EH (cell line): ENCODE measurements around the gene EPS8L3.

Experiments used
- DNase-seq: peaks from one replicate; pipeline ENCODE4 v3.0.0-alpha.2; 2015; ENCODE audit warnings: low read depth

Gene EPS8L3

GRCh38 chr1:109793486-109794318 is 30.0 kb upstream of the EPS8L3 start:
- peak; percentile 87 for DNase-seq

DNA sequence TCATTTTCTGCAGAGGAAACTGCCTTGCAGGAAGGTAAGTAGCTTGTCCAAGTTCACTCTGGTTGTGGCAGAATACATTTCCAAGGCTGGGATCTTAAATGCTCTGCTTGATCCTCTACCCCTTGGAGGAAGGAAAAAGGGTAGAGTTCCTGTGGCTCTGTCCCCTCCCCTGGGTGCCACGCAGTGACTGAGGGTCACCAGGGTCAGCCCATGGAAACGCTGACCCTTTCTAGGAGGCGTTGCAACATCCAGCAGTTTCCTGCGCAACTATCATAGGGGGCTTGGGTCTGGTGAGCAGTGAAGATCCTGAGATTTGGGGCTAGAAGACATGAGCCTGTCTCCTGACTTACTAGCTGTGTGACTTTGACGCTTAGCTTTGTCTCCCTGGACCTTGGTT is 29.4 kb upstream of the EPS8L3 start:
- no peak for DNase-seq

DNA sequence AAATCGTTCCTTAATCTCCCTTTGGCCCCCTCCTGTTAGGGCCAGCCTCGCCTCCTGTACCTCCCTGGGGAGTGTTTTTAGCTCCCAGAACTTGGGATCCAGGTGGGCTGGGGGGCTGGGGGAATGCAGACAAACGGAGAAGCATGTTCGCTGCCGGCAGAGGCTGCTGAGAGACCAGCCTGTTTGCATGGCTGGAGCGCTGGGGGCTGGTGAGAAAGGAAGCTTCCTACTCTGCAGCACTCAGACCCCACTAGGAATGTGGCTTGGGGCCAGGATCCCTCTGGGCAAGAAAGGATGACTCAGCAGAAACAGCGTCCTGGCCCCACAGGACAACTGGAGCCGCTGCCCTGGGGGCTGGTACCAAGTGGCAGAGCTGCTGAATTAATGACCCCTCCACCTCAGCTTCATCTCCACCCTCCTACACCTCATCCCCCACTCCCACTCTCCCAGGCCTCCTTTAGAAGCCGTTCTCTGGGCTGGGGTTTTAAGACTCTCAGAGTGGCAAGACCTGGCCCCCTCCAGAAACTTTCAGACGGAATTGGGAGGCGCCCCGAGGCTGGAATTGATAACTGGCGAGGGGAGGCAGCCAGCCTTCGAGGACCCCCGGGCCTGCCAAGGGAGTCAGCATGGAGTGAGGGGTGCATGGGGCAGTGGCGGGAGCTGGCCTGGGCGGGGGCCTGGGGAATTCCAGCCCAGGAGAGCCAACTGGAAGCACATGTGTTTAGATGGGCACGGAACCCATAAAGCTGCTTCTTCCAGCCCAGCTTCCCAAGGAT is 28.5 kb upstream of the EPS8L3 start:
- peak; percentile 97 for DNase-seq

- no peak for DNase-seq
These were observed 27.8 kb upstream of the EPS8L3 start for GRCh38 chr1:109791495-109792043.

GRCh38 chr1:109790735-109791494 is 27.2 kb upstream of the EPS8L3 start:
- peak; percentile 62 for DNase-seq

GRCh38 chr1:109790329-109790728 is 26.6 kb upstream of the EPS8L3 start:
- no peak for DNase-seq

GRCh38 chr1:109789551-109790180 is 25.9 kb upstream of the EPS8L3 start:
- no peak for DNase-seq

GRCh38 chr1:109788695-109789521 is 25.2 kb upstream of the EPS8L3 start:
- no peak for DNase-seq

DNA sequence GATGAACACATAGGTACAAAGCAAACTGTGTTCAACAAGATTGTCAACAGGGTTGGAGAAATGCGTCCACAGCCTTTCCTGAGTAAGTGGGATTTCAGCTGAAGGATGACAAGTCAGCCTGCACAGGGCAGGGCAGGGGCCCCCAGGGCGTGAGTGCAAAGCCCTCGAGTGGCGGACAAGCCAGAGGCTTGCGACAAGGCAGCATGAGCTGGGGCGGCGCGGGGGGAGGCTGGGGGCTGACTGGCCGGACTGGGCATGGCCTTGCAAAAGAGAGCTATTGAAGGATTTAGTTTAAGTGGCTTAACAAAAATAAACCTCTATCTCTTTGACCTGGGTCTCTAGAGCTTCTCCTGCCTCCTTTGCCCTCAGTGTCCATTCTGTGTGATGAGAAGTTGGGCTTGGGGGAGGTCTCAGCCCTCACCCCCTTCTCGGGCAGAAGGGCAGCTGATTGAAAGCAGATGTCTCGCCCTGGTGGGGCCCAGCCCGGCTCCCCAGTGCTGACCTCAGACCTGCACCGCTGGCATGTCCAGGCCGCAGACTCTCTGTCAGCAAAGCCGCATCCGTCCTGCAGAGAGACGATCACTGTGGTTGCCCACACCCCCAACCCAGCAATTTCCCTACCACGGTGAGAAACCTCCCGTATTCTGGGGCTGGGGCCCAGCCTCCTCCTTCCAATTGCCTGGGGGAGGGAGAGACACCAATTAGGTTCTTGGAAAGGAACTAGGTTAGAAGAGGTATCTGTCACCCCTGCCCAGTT is 24.3 kb upstream of the EPS8L3 start:
- no peak for DNase-seq

DNA sequence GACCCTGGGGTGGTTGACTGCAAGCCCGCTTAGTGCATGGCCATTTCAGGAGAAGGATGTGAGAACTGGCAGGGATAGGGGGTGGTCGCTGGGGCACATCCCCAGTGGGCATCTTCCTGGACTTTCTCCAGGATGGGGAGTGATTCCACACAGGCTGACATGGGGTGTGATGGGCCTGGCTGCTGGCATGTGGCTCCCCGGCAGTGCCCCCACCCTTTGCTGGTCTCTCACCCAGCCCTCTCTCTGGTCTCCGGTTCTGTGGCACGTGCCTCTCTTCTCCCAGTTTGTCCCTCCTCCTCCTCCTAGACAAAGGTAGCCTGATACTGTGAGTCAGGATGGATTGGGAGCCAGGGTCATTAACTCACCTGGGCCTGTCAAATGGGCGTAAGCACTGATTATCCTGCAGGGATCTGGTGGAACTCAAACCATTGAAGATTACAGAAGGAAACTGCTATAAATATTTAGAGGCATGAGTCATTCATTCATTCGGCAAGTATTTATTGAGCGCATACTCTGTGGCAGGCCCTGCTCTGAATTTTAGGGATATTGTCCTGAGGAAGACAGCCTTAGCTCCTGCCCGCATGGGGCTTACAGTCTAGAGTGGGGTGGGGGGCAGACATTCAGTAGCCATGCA is 23.6 kb upstream of the EPS8L3 start:
- peak; percentile 67 for DNase-seq

- peak; percentile 51 for DNase-seq
These were observed 22.9 kb upstream of the EPS8L3 start for GRCh38 chr1:109786531-109787021.

DNA sequence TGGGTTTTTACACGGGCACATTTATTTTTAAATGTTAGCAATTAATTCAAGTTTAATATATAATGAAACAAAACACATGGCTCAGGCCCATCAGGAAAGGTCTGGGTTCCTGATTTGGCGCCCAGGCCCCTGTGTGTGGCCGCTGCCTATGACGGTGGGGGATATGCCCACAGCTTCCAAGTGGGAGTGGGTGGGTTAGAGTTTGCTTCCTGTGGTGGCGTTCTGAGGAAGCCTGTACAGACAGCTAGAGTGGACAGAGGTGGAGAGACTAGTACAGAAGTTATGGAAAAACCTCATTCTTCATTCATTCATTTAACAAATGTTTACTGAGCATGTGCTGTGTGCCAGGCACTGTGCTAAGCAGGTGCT is 22.4 kb upstream of the EPS8L3 start:
- DNase-seq, result no peak

- no peak for DNase-seq
These were observed 21.9 kb upstream of the EPS8L3 start for GRCh38 chr1:109785446-109786111.

DNA sequence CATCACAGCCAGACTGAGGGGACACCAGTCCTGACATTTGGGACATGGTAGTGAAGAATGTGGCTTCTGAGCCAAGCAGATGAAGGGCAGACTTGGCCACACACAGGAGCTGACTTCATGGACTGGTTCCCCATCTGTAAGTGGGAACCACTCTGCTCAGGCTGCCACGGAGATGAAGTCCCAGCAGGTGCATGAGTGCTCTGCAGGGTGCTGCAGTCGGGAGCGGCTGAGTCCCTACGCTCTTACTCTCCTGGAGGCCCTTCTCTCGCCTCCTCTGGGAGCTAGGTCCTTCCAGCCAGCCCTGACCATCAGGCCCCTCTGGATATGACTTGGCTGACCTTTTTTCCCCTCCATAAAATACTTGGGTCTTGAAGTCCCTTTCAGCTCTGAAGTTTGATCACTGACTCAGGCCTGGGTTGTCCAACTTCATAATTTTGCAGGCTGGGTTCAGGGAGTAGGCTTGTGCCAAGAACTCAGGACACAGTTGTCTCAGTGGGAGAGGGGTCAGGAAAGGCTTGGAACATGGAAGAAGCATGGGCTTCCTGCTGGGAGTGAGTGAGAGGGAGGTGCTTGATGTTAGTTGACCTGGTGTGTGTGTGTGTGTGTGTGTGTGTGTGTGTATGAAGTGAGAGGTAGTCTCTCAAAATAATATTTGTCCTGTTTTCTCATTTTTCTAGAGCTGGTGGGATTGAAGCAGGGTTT is 21.0 kb upstream of the EPS8L3 start:
- no peak for DNase-seq

- peak; percentile 90 for DNase-seq
These were observed 19.7 kb upstream of the EPS8L3 start for GRCh38 chr1:109783436-109783835.

DNA sequence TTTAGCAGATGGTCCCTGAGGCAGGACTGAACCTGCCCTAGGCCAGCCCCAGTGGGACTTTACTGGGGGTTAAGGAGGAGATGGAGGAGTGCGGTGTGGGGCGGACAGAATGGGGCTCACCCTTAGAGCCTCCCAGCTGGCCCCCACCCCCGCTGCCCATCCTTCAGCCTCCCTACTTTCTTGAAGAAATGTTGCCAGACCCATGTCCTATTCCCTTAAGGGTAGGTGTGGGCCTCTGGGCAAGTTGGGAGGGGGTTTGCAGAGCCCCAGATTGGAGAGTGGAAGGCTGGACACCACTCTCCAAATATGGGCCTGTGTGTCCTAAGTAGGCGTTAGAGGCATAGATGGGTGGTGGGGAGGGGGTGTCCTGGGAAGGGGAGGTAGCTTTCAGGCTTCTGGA is 19.2 kb upstream of the EPS8L3 start:
- no peak for DNase-seq

DNA sequence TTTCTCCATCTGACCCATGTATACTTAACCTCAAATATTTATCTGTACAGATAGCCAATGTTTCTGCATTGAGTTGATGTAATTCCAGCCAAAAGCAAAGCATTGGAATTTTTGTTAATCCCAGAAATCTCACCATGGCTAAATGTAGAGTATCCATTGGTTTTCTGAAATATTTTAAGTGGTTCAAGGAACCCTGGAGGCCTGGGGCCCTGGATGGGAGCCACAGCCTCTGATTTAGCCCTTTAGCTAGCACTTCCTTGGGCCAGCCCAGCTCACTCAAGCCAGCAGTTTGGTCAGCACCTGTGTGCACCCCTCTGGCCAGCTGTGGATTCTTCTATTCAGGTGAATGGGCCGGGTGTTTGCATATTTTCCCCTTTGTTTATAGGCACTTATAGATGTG is 18.8 kb upstream of the EPS8L3 start:
- peak; percentile 84 for DNase-seq

- no peak for DNase-seq
These were observed 18.1 kb upstream of the EPS8L3 start for GRCh38 chr1:109781806-109782205.
